GM19463 (cell line): ENCODE results near the gene SPAG6.
"Not testable (repeated sequence)": the region's sequence is repeated elsewhere in the genome, so short reads cannot be mapped to it uniquely, and the experiment has no call there.

ENCODE experiments used
- ATAC-seq: cut with Tn5 transposase; IDR thresholded peaks from one replicate; pipeline ENCODE4 v1.9.1; 2021; ENCODE audit warnings: mild to moderate bottlenecking, moderate library complexity; ENCODE audit not compliant: unreplicated experiment

Gene SPAG6

DNA sequence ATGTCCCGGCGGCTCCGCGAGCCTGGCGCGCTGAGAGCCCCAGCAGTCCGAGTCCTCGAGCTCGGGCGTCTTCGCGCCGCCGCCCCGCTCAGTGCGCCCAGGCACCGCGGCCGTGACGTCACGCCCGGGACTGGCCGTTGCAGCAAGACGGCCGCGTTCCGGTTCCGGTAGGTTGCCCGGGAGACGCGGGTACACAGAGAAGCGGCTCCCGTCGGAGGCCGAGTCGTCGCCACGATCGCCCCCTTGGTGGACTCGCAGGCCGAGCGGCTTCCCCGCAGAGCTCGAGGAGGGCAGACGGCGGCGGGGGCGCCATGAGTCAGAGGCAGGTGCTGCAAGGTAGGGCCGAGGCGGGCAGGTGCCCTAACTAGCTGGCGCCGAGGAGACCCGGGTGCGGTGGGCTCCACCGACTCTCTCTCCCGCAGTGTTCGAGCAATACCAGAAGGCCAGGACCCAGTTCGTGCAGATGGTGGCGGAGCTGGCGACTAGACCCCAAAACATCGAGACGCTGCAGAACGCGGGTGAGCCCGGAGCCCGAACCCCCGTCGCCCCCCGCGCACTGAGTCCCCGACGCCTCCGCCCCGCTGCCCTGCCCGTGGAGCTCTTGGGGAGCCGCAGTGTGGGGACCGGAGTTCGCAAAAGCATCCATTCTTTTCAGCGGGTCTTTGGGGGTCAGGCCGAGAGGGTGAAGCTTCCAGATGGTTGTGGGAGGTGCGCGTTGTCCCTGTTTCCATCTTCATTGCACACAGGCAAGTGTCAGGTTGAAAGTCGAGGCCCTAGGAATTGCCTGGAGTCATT, at the start of gene SPAG6:
SPAG6 (plus strand) TSS at position 196 of the 795 bp plus-strand sequence; CDS start at position 312, 116 bp downstream.
- ATAC-seq: peak; percentile 40

DNA sequence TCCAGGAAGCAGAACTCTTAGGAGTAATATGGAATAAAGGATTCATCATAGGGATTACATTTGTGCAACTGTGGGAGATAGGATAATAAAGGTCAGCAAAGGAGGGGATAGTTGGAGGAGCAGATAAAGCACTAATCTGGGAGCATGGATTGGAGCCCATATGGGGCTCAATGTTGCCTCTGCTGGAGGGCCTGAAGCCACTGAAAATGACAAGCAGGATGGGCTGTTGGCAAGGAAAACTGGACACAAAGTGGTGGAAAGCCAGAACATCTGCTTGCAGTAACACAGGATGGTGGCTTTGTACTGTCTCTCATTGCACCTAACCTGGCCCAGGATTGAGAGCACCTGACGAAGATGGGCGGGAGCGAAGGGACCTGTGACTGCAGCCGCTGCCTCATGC, 44.1 kb upstream of the SPAG6 start:
- ATAC-seq: no peak

GRCh38 chr10:22303461-22303860, 41.8 kb upstream of the SPAG6 start:
- ATAC-seq: no peak

DNA sequence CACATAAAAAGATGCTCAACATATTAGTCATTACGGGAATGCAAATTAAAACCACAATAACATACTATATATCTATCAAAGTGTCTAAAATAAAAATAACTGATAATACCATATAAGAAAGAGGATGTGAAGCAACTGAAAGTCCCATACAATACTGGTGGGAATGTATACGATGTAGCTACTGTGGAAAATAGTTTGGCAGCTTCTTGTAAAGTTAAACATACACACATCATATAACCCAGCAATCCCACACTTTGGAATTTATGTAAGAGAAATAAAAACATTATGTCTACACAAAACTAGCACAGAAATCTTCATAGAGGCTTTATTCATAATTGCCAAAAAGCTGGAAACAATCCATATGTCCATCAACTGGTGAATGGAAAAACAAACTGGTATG, 39.6 kb upstream of the SPAG6 start:
- ATAC-seq: no peak

DNA sequence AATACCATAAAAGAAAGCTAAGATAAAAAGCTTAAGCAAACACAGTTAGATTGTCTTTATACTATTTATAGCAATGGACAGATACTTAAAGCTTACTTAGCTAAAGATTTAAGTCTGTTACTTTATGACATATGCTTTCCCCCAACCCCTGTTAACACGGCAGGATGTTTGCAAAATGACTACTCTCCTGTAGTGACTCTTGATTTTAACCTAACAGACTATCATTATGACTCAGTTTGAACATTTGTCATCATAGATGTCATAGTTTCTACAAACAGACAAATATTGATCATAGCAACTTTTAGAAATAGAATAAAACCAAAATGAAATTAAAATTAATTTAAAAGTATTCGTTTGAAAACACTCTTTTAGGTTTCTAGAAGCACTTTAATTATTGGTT, 36.9 kb upstream of the SPAG6 start:
- peak; percentile 99 for ATAC-seq

- no peak for ATAC-seq
Measured at GRCh38 chr10:22309180-22310000, 35.9 kb upstream of the SPAG6 start.

GRCh38 chr10:22310012-22310411, 35.3 kb upstream of the SPAG6 start:
- not testable (repeated sequence) for ATAC-seq

GRCh38 chr10:22310928-22311327, 34.4 kb upstream of the SPAG6 start:
- ATAC-seq: no peak

DNA sequence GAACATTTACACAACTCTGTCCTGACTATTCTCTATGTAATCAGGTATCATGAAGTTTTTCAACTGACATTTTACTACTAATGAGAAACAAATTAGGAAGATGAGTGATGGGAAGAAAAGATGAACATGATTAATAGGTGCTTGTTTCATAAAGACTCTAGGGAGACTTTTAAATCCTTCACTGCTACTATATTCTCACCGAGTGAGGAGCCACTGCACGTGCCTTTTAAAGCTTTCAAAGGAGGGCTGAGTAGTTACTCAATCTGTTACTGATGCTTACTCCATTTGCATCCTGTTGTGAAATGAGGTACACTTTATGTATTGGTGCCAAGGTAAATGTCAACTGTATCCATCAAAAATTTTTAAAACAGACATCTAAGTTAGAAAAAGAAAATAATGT, 30.4 kb upstream of the SPAG6 start:
- ATAC-seq: no peak

- ATAC-seq: peak; percentile 13
Measured at GRCh38 chr10:22315455-22316285, 29.6 kb upstream of the SPAG6 start.

GRCh38 chr10:22316286-22317075, 28.8 kb upstream of the SPAG6 start, which contains the start of gene COMMD3:
Gene COMMD3 (plus strand): TSS chr10:22316388. CDS start chr10:22316418, 30 bp downstream.
- ATAC-seq: peak; percentile 55

GRCh38 chr10:22317076-22317370, 28.3 kb upstream of the SPAG6 start:
- ATAC-seq: peak; percentile 8

GRCh38 chr10:22317771-22318565, 27.3 kb upstream of the SPAG6 start:
- no peak for ATAC-seq

DNA sequence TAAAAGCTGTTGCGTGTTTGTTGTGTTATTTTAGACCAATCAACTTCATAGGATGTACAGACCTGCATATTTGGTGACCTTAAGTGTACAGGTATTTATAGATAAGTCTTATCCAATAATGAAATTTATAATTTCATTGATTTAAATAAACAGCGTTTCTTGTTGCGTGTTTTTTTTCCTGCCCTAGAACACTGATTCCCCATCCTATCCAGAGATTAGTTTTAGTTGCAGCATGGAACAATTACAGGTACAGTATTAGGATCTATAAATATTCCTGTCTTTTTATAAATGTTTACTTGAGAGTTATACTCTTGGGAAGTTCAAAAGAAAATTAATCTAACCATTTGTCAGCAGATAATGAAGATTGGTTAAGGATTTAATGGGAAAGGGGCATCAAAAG, 26.5 kb upstream of the SPAG6 start:
- no peak for ATAC-seq

- no peak for ATAC-seq
Measured at GRCh38 chr10:22319547-22319979, 25.7 kb upstream of the SPAG6 start.

- no peak for ATAC-seq
Measured at GRCh38 chr10:22319980-22320558, 25.2 kb upstream of the SPAG6 start.

DNA sequence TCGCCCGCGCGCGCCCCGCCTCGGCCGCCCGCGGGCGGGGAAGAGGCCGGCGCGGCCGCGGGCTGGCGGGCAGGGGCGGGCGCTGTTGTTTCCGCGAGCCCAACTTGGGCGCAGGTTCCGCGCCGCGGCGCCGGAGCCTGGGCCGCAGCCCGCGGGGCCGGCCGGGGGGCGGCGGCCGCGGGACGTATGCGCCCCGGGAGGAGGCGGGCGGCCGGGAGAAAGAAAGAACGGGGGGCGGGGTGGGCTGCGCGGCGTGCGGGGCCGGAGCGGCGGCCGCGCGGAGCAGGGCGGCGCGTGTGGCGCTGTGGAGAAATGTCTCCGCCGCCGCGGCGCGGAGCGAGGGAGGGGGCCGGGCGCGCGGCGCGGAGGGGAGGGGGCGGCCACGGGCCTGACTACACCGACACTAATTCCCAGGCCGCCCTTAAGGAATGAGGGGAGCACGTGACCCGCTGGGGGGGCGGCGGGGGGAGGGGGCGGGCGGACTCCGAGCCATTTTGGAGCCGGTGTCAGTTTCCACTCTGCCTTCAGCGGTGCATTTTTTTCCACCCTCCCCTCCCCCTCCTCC, 24.6 kb upstream of the SPAG6 start, which contains the start of gene BMI1:
BMI1 (plus strand) TSS at position 509 of the 565 bp plus-strand sequence. CDS start 5,351 bp downstream, outside the sequence.
- peak; percentile 26 for ATAC-seq

DNA sequence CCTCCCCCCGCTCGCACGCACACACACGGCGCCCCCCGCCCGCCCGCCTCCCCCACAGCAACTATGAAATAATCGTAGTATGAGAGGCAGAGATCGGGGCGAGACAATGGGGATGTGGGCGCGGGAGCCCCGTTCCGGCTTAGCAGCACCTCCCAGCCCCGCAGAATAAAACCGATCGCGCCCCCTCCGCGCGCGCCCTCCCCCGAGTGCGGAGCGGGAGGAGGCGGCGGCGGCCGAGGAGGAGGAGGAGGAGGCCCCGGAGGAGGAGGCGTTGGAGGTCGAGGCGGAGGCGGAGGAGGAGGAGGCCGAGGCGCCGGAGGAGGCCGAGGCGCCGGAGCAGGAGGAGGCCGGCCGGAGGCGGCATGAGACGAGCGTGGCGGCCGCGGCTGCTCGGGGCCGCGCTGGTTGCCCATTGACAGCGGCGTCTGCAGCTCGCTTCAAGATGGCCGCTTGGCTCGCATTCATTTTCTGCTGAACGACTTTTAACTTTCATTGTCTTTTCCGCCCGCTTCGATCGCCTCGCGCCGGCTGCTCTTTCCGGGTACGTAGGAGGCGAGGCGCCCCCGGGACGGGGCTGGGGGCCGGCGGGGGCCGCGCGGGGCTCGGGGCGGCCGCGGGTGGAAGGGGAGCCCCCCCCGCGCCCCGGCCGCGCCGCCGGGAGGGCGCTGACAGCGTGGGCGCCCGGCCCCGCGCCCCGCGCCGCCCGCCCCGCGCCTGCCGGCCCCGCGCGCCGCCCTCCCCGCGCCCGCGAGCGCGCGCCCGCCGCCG, 24.0 kb upstream of the SPAG6 start:
- peak; percentile 14 for ATAC-seq
